Measurements from ENCODE around the gene FHAD1.

GRCh38 chr1:15299806-15300205 lies 52.8 kb downstream of the FHAD1 start:
- TF ChIP-seq FOXM1 (IDR thresholded peaks at IDR 0.05; ENCODE audit: borderline replicate concordance, low read depth) = no peak
- no peak for TF ChIP-seq TCF12 (IDR thresholded peaks at IDR 0.05; ENCODE audit: low read depth)
- TF ChIP-seq NFIC (IDR thresholded peaks at IDR 0.05) = no peak
- TF ChIP-seq RAD21 (IDR thresholded peaks at IDR 0.05; ENCODE audit: low read depth) = no peak
- TF ChIP-seq TEAD4 (IDR thresholded peaks at IDR 0.05) = no peak
- no peak for TF ChIP-seq TAF1 (IDR thresholded peaks at IDR 0.05; ENCODE audit: low read depth)
- TF ChIP-seq EGR1 (IDR thresholded peaks at IDR 0.05) = no peak
- no peak for TF ChIP-seq ZBTB7A (IDR thresholded peaks at IDR 0.05; ENCODE audit: low read depth)
- TF ChIP-seq REST (IDR thresholded peaks at IDR 0.05; ENCODE audit: low read depth) = no peak
- no peak for TF ChIP-seq USF1 (IDR thresholded peaks at IDR 0.05)
- TF ChIP-seq MAX (IDR thresholded peaks at IDR 0.05) = no peak
- TF ChIP-seq EP300 (IDR thresholded peaks at IDR 0.05; ENCODE audit: borderline replicate concordance) = no peak
- TF ChIP-seq YY1 (IDR thresholded peaks at IDR 0.05; ENCODE audit: low read depth) = no peak
- no peak for TF ChIP-seq CREB1 (IDR thresholded peaks at IDR 0.05; ENCODE audit: low read depth)
